Measurements from ENCODE around the gene PCSK2.

PCSK2 gene

DNA sequence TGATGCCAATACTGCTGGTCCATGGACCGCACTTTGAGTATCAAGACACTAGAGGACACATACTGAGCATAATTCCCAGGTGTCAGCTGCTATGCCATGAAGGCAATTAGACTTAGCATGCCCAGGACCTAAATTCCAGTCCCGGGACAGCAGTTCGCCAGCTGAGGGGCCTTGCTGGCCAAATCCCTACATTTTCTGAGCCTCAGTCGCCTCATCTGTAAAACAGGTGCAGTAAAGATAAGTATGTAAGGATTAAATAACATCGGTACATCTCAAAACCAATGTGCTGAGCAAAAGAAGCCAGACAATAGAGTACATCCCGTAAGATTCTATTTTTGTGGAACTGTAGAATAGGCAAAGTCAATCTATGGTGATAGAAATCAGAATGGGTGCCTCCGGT is 303.3 kb downstream of the PCSK2 start:
- Histone ChIP-seq H4K8ac (ENCODE audit: low read depth, low read length) (no peak overlapping the region), H3K18ac (ENCODE audit: low read length) (no peak overlapping the region), H3K4me1 (ENCODE audit: control insufficient read depth in 1 of 2, insufficient read depth in 2 of 2, low read length in 2 of 2) (no peaks in the 10 kb centered on the region), H4K91ac (ENCODE audit: low read depth, low read length) (no peak overlapping the region), H3K27me3 (ENCODE audit: insufficient read depth, low read length) (no peaks in the 10 kb centered on the region), H3K79me2 (ENCODE audit: control insufficient read depth, insufficient read depth, low read length, poor library complexity) (no peaks in the 10 kb centered on the region), H3K14ac (ENCODE audit: low read length) (no peak overlapping the region), H4K12ac (ENCODE audit: low read depth, low read length) (no peak overlapping the region), H3K4me3 (ENCODE audit: low read depth, low read length) (no peak overlapping the region), H3K23ac (ENCODE audit: low read length) (no peak overlapping the region), H3K27ac (ENCODE audit: low read depth, low read length) (no peak overlapping the region), H2BK12ac (ENCODE audit: low read length) (no peak overlapping the region), H2AK5ac (ENCODE audit: low read length) (no peak overlapping the region), H3K4me2 (ENCODE audit: low read length) (no peak overlapping the region), H3K36me3 (ENCODE audit: control insufficient read depth in 1 of 2, insufficient read depth in 2 of 2, low read length in 2 of 2) (no peaks in the 10 kb centered on the region), H3K9me3 (ENCODE audit: insufficient read depth, low read depth, low read length) (no peaks in the 10 kb centered on the region), H3K9ac (ENCODE audit: low read length) (no peak overlapping the region), H3K4ac (ENCODE audit: low read depth, low read length) (no peak overlapping the region), H2AFZ (ENCODE audit: insufficient read depth, low read length, poor library complexity) (no peak overlapping the region), H3K79me1 (ENCODE audit: low read length) (peaks cover 6% of the 10 kb centered on the region), H2BK120ac (ENCODE audit: insufficient read depth, low read length, poor library complexity) (no peak overlapping the region), H2BK5ac (ENCODE audit: low read depth, low read length, poor library complexity) (no peak overlapping the region)
- no peak for DNase-seq
- WGBS (ENCODE audit: extremely low coverage, insufficient coverage, insufficient read length): no CpG with 5 or more reads among the region's 7 CpGs

DNA sequence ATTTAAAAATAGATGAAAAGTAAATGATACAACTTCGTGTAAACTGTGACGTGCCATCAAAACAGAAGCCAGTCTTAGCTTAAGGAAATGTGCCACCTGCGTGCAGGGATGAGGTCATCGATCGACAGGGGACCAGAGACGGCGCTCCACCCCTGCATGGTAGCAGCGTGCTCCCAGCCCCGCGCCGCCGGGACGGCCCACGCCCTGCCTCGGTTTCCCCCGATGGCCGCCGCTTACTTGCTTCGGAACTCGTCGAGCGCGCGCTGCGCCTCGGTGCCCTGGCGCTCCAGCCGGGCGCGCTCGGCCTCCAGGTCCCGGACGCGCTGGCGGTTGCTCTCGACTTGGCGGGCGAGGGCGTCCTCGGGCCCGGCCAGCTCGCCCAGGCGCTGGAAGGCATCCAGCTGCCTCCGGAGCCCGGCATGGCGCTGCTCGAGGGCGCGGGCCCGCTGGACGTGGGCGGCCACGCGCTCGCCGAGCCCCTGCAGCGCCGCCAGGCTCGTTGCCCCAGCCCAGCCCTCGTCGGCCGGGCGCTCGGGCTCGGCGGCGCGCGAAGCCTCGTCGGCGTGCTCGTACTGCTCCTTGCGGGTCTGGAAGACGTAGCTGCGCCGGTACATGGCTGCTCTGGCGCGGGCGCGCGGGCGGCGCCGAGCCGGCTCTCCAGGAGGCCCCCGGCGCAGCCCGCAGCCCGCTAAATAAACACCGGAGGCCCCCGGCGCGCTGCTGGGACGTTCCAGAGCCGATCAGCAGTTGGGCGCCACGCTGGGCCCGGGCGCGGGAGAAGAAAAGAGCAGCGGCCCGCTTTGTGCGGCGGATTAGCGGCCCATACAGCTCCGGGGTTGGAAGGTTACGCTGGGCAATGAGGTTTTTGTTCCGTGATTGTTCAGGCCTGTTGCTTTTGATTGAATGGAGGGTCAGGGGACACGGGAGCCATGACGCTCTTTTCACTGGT is 304.1 kb downstream of the PCSK2 start, which contains the start of gene BFSP1:
TSS of gene BFSP1 (minus strand) at position 664 of the 949 bp plus-strand sequence. CDS start at position 614, 50 bp downstream.
- Histone ChIP-seq H2BK120ac (ENCODE audit: insufficient read depth, low read length, poor library complexity) (peak within 1 kb of the TSS; percentile 34), H3K79me1 (ENCODE audit: low read length) (peaks cover 6% of the 10 kb centered on the region), H3K18ac (ENCODE audit: low read length) (peak within 1 kb of the TSS; percentile 38), H3K36me3 (ENCODE audit: control insufficient read depth in 1 of 2, insufficient read depth in 2 of 2, low read length in 2 of 2) (no peaks in the 10 kb centered on the region), H2AFZ (ENCODE audit: insufficient read depth, low read length, poor library complexity) (peak within 1 kb of the TSS; percentile 77), H3K27me3 (ENCODE audit: insufficient read depth, low read length) (no peaks in the 10 kb centered on the region), H3K4me1 (ENCODE audit: control insufficient read depth in 1 of 2, insufficient read depth in 2 of 2, low read length in 2 of 2) (no peaks in the 10 kb centered on the region), H4K91ac (ENCODE audit: low read depth, low read length) (peak within 1 kb of the TSS; percentile 20), H3K23ac (ENCODE audit: low read length) (no peak within 1 kb of the TSS), H3K9me3 (ENCODE audit: insufficient read depth, low read depth, low read length) (no peaks in the 10 kb centered on the region), H2BK5ac (ENCODE audit: low read depth, low read length, poor library complexity) (no peak within 1 kb of the TSS), H3K9ac (ENCODE audit: low read length) (peak within 1 kb of the TSS; percentile 82), H3K27ac (ENCODE audit: low read depth, low read length) (no peak within 1 kb of the TSS), H3K14ac (ENCODE audit: low read length) (peak within 1 kb of the TSS; percentile 39), H3K4me3 (ENCODE audit: low read depth, low read length) (peak within 1 kb of the TSS; percentile 73), H4K8ac (ENCODE audit: low read depth, low read length) (peak within 1 kb of the TSS; percentile 73), H2BK12ac (ENCODE audit: low read length) (peak within 1 kb of the TSS; percentile 52), H3K4ac (ENCODE audit: low read depth, low read length) (no peak within 1 kb of the TSS), H3K79me2 (ENCODE audit: control insufficient read depth, insufficient read depth, low read length, poor library complexity) (no peaks in the 10 kb centered on the region), H3K4me2 (ENCODE audit: low read length) (peak within 1 kb of the TSS; percentile 84), H2AK5ac (ENCODE audit: low read length) (no peak within 1 kb of the TSS), H4K12ac (ENCODE audit: low read depth, low read length) (peak within 1 kb of the TSS; percentile 38)
- WGBS (ENCODE audit: extremely low coverage, insufficient coverage, insufficient read length): no CpG with 5 or more reads among the region's 111 CpGs
- peak; percentile 46 to 71 for DNase-seq

DNA sequence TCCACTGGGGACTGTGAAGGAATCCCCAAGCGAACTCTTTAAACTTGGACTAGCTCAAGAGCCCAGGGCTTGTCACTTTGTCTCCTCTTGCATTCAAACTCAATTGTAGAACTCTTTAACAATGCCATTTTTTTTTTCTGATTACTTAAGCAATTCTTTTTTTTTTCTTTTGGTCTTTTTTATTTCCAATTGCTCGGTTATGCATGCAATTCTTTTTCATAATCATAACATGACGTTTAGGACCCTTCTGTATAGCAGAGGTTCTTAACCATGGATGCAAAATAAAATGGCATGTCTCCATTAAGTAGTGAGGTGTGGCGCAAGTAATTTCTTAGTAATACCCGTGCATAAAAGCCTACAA is 304.8 kb downstream of the PCSK2 start:
- peak overlapping the region; percentile 34 for H2BK120ac ChIP-seq (ENCODE audit: insufficient read depth, low read length, poor library complexity)
- peak overlapping the region; percentile 20 for H4K91ac ChIP-seq (ENCODE audit: low read depth, low read length)
- H3K4me3 ChIP-seq (ENCODE audit: low read depth, low read length): peak overlapping the region; percentile 73
- no peak overlapping the region for H2AK5ac ChIP-seq (ENCODE audit: low read length)
- peak overlapping the region; percentile 77 for H2AFZ ChIP-seq (ENCODE audit: insufficient read depth, low read length, poor library complexity)
- peak overlapping the region; percentile 39 for H3K14ac ChIP-seq (ENCODE audit: low read length)
- no peaks in the 10 kb centered on the region for H3K9me3 ChIP-seq (ENCODE audit: insufficient read depth, low read depth, low read length)
- H3K4ac ChIP-seq (ENCODE audit: low read depth, low read length): no peak overlapping the region
- no peak overlapping the region for H3K23ac ChIP-seq (ENCODE audit: low read length)
- no peak overlapping the region for H4K12ac ChIP-seq (ENCODE audit: low read depth, low read length)
- DNase-seq: no peak
- no peaks in the 10 kb centered on the region for H3K79me2 ChIP-seq (ENCODE audit: control insufficient read depth, insufficient read depth, low read length, poor library complexity)
- peak overlapping the region; percentile 84 for H3K4me2 ChIP-seq (ENCODE audit: low read length)
- no peak overlapping the region for H3K27ac ChIP-seq (ENCODE audit: low read depth, low read length)
- H3K18ac ChIP-seq (ENCODE audit: low read length): no peak overlapping the region
- H2BK12ac ChIP-seq (ENCODE audit: low read length): peak overlapping the region; percentile 52
- WGBS (ENCODE audit: extremely low coverage, insufficient coverage, insufficient read length): no CpG with 5 or more reads among the region's 5 CpGs
- H3K9ac ChIP-seq (ENCODE audit: low read length): peak overlapping the region; percentile 82
- no peaks in the 10 kb centered on the region for H3K27me3 ChIP-seq (ENCODE audit: insufficient read depth, low read length)
- no peak overlapping the region for H2BK5ac ChIP-seq (ENCODE audit: low read depth, low read length, poor library complexity)
- H3K36me3 ChIP-seq (ENCODE audit: control insufficient read depth in 1 of 2, insufficient read depth in 2 of 2, low read length in 2 of 2): no peaks in the 10 kb centered on the region
- peak overlapping the region; percentile 73 for H4K8ac ChIP-seq (ENCODE audit: low read depth, low read length)
- H3K4me1 ChIP-seq (ENCODE audit: control insufficient read depth in 1 of 2, insufficient read depth in 2 of 2, low read length in 2 of 2): no peaks in the 10 kb centered on the region
- H3K79me1 ChIP-seq (ENCODE audit: low read length): peaks cover 6% of the 10 kb centered on the region

DNA sequence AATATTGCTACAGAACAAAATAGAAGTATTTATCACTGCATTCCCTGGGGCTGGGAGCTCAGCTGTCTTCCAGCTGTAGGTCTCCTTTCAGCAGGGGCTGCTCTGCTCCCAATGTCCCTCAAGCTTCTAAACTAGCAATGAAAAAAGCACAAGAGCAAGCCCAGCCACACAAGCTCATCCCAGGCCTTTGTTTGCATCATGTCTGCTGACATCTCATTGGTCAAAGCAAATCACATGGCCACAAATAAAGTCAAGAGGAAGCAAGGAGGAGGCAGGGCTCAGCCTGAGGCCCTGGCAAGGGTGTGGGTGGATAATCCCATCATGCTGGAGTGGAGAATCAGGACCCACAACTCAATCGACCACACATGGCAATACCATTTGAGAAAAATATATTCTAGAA is 306.6 kb downstream of the PCSK2 start:
- H4K91ac ChIP-seq (ENCODE audit: low read depth, low read length): no peak overlapping the region

More for the DNA sequence above, 306.6 kb downstream of the PCSK2 start:
- Histone ChIP-seq H3K9me3 (ENCODE audit: insufficient read depth, low read depth, low read length) (no peaks in the 10 kb centered on the region), H3K4me1 (ENCODE audit: control insufficient read depth in 1 of 2, insufficient read depth in 2 of 2, low read length in 2 of 2) (peaks cover 0 to 3% of the 10 kb centered on the region in 2 experiments), H3K4me2 (ENCODE audit: low read length) (no peak overlapping the region), H3K4ac (ENCODE audit: low read depth, low read length) (no peak overlapping the region), H3K14ac (ENCODE audit: low read length) (no peak overlapping the region), H3K4me3 (ENCODE audit: low read depth, low read length) (no peak overlapping the region), H3K18ac (ENCODE audit: low read length) (no peak overlapping the region), H4K12ac (ENCODE audit: low read depth, low read length) (no peak overlapping the region), H3K23ac (ENCODE audit: low read length) (no peak overlapping the region), H2AK5ac (ENCODE audit: low read length) (no peak overlapping the region), H4K8ac (ENCODE audit: low read depth, low read length) (no peak overlapping the region), H3K36me3 (ENCODE audit: control insufficient read depth in 1 of 2, insufficient read depth in 2 of 2, low read length in 2 of 2) (no peaks in the 10 kb centered on the region), H2BK12ac (ENCODE audit: low read length) (no peak overlapping the region), H3K27me3 (ENCODE audit: insufficient read depth, low read length) (no peaks in the 10 kb centered on the region), H3K79me1 (ENCODE audit: low read length) (peaks cover 8% of the 10 kb centered on the region), H3K79me2 (ENCODE audit: control insufficient read depth, insufficient read depth, low read length, poor library complexity) (no peaks in the 10 kb centered on the region), H3K27ac (ENCODE audit: low read depth, low read length) (no peak overlapping the region), H2AFZ (ENCODE audit: insufficient read depth, low read length, poor library complexity) (no peak overlapping the region), H3K9ac (ENCODE audit: low read length) (no peak overlapping the region), H2BK120ac (ENCODE audit: insufficient read depth, low read length, poor library complexity) (no peak overlapping the region), H2BK5ac (ENCODE audit: low read depth, low read length, poor library complexity) (no peak overlapping the region)
- DNase-seq: peak in 1 of 2 donors; percentile 39
- WGBS (ENCODE audit: extremely low coverage, insufficient coverage, insufficient read length): no CpG with 5 or more reads among the region's 1 CpG
